ENCODE data around the gene KDM5C.

Gene KDM5C

DNA sequence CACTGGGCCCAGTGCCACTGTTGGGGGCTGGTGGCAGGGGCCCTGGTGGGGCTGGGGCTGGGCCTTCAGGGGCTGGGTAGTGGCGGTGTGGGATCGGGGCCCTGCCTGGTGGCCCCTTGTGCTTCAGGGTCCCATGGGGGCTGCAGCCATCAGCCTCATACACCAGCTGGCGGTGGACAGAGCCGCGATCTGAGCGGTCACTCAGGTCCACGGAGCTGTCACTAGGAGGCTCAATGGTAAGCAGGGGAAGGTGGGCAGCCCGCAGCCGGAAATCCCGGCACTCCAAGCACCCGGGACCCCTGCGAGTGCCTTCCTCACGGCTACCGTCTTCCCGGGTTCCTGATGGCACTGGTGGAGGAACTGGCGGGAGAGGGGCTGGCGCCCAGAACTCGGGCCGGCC lies 25.5 kb upstream of the KDM5C start:
- no peak for DNase-seq

DNA sequence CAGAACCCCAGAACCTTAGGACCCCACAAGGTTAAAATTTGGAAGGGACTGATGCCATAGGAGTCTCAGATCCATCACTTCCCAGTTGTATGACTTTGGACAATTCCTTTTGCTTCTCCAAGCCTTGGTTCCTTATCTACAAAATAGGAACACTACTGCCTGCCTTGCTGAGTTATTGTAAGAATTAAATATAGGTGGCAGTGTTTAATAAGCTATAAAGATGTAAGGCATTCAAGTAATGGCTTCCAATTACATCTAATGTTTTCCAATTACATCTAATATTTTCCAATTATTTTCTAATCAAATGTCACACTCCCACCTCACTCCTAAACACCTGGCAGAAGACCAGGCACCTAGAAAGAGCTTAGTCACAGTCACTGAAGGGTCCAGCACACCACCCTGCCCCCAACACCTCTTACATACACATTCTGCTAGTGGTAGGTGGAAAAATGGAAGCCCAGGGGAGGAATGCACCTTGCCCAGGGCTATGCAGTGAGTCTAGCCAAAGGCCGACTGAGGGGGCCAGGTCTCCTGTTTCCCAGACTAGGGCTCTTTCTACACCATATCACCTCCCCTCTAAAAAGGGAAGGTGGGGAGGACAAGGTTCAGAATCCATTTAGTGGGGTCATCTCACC lies 24.5 kb upstream of the KDM5C start:
- DNase-seq: no peak

DNA sequence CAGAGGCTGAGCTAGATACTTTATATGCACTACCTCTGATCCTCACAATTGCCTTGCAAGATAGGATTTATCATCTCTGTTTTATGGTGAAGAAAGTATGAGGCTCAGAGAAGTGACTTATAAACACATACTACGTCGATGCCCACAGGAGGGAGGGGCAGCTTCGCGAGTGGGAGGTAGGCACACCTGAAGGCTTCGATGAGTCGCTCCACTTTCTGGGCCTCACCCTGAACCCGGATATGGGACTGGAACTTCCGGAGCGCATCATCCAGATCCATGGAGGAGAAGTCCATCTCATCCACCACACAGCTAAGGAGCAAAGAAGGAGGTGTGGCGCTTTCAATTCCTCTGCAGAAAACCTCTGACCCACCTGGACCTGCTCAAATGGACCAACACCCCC lies 22.9 kb upstream of the KDM5C start:
- no peak for DNase-seq

DNA sequence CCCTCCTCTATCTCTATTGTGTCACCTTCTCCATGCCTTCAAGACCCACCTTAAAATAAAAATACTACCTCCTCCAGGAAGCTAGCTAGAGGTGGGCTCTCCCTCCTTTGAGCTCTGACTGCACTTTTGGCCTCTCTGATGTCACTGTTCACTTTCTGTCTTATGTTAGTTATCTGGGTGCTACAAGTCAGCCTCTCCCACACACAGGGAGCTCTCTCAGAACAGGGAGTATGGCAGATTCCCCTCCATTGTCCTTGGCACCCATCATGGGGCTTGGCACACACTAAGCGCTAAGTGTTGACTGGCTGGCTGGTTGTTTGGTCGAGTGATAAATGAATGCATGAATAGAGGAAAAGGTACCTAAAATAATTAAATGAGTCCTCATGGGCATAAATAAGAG lies 21.2 kb upstream of the KDM5C start:
- no peak for DNase-seq

DNA sequence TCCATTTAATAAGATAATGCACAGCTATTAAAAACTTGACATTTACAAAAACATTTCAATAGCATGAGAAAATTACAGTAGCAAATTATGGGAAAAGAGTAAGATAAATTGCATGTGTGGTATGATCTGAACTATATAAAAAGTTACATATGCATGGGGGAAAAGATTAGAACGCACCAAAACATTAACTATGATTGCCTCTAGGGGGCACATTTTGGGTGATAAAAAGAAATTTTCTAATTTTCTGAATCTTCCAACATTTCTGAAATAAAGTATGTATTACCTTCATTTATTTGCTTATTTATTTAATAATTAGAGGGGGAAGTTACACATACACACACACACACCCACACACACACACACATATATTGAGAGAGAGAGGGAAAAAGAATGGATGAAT lies 19.6 kb upstream of the KDM5C start:
- DNase-seq: no peak

DNA sequence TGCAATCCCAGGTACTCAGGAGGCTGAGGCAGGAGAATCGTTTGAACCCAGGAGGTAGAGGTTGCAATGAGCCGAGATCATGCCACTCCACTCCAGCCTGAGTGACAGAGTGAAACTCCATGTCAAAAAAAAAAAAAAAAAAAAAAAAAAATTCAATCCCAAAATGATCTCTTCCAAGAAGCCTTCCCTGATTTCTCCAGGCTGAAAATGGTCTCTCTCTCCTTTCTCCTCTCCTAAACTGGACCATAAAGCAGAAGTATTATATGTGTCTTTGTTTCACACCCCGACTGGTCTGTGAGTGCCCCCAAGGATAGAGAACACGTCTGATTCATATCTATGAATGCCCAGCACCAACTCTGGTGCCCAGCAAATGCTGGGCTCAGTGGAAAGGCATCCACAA lies 17.3 kb upstream of the KDM5C start:
- DNase-seq: no peak

DNA sequence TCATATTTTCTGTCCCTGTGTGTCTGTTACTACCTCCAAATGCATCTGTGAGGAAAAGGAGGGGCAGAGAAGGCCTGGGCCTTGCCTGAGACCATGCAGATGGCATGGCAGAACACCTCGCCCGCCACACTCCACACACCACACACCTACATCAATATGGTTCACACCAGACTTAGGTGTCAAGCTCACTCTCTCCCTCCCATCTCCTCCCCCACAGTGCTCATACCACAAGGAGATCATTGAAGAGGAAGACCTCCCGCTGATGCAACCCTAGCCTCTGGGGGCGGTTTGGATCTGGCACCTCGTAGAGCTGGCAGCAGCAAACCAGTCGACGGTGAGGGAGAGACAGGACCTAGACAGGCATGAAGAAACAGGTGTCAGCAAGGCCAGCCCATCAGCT lies 16.6 kb upstream of the KDM5C start:
- no peak for DNase-seq

DNA sequence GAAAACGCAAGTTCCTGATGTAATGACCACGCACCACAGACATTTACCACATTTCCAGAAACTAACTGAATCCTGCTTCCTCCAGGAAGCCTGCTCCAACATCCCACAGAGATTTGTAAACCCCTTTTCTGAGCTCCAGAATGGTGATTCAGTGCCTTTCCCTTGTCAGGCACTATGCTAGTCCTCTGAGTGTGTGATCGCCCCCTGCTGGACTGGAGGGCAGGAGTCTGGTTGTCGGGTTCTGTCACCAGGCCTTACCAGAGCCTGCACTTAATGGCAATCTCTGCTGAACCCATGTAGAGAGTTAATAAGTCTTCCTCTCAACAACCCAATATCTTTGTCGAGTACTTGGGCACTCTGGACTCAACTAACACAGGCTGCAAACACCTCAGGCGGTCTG lies 14.5 kb upstream of the KDM5C start:
- no peak for DNase-seq

DNA sequence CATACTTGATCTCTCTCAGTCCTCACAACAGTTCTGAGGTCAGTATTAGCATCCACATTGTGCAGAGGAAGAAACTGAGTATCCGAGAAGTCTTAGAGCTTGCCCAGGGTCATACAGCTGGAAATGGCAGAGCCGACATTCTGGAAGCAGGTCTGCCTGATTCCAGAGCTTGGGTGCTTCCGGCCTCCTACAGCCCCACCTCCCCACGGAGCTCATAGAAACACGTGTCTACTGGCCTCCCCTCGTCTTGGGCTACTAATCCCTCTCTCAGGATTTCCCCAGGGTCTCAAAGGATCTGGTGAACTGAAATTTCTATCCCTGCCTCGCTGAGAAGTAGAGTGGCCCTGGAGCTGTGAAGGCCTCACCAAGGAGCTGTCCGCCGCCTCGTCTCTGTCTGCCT lies 12.0 kb upstream of the KDM5C start:
- DNase-seq: no peak

DNA sequence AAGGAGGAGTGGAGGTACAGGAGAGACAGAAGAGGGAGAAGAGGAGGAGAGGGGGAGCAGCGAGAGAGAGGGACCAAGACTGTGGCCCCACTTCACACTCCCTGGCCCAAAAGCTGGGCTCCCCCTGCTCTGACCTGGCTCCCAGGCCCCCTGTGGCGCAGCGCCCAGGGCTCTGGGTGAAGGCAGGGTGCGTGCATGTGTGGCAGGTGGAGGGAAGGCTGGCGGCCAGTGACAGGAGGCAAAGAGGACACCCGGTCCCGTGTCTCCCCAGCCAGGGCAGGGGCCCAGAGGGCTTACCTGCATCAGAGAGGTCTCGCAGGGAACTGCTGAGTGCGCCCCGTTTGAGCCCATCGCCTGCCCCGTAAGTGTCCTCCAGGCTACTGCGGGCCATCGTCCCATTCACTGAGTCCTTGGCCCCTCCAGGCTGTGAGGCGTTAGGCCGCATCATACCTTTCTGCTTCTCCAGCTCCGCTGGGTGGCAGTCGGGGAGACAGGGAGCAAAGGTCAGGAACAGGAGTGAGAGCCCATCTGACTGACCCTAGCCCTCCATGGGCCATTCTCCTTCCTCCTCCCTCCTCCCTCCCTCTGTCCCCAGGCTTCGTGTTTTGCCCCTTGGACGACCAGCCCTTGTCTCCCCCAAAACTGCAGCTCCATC lies 11.1 kb upstream of the KDM5C start:
- DNase-seq: no peak

DNA sequence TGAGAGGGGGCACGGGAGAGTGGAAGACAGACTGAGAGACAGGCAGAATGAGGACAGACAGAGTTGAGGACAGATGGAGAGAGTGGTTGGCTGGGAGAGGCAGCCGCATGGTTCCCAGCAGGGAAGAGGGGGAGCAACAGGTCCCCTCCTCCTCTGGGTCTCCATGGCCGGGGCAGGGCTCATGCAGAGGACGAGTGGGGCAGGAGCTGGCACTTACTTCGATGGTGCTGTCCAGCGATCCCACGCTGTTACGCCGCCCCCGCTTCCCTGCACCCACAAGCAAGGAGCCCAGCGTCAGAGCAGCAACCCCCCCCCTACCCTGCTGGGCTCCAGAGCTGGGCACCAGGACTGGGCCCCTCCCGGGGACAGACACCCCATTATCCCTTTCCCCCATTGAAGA lies 10.6 kb upstream of the KDM5C start:
- DNase-seq: no peak

DNA sequence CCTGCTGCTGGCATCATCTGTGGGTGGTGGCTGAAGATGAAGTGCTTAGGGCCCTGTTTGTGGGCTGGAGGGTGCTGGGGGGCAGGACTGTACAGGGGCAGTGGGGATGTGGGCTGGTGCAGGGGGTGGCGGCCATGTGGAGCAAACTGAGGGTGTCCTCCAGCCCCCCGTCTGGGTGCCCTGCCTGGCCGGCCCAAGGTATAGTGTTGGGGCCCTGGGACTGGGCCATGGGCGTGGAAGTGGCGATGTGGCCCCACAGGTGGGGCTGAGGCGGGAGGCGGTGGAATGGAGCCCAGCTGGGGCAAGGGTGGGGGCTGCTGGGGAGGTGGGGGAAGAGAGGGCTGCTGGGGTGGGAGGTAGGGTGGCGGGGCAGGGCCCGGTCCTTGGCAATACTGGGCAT lies 9.5 kb upstream of the KDM5C start:
- DNase-seq: no peak

DNA sequence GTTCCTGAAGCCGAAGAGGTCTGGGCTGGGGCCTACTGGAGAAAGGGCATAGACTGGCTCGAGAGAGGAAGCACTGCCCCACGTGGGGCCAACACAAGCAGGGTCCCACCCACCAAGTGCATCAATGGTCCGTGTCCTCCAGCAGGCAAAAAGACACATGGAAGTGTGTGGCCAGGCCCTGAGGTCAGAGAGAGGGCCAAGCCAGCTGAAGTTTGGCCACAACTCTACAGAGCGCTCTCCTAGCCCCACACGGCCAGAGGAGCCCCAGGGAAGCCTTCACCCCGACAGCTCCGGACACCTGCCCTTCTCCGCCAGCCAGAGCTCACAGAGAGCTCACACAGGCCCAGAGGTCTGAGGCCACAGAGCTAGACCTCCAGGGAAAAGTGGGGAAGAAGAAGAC lies 8.5 kb upstream of the KDM5C start:
- DNase-seq: no peak

DNA sequence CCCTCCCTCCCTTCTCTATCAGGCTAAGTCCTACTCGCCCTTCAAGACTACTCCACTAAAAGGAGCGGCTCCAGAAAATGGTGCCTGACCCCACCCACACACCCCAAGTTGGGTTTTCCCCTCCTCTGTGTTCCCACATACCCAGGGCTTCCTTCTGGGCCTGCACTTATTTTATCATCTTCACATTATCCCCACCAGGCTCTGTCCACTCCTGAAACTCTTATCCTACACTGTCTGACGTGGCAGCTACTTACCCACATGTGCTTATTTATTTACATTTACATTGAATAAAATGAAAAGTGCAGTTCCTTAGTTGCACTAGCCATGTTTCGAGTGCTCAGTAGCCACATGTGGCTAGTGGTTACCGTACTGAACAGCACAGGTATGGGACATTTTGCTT lies 5.1 kb upstream of the KDM5C start:
- DNase-seq: no peak

DNA sequence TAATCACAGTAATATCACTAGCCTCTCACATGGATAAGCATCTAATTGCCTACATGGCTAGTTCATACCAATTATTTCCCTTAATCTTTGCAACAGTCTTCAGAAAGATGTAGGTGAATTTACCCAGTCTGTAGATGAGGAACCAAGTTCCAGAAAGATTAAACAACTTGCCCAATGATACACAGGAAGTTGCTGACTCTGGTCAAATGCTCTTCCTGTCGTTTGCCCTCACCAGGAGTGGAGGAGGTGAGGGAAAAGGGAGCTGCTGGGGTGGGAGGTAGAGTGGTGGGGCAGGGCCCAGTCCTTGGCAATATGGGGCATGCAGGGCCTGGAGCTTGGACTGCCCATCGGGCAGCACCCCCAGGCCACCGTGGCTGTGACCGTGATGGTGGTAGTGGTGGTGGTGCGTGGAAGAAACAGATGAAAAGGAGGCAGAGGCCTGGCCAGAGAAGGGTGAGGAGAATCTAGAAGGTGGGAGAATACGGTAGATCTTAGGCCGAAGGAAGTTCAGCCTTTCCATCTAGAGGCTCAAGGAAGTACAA lies 2.3 kb upstream of the KDM5C start:
- DNase-seq: no peak

DNA sequence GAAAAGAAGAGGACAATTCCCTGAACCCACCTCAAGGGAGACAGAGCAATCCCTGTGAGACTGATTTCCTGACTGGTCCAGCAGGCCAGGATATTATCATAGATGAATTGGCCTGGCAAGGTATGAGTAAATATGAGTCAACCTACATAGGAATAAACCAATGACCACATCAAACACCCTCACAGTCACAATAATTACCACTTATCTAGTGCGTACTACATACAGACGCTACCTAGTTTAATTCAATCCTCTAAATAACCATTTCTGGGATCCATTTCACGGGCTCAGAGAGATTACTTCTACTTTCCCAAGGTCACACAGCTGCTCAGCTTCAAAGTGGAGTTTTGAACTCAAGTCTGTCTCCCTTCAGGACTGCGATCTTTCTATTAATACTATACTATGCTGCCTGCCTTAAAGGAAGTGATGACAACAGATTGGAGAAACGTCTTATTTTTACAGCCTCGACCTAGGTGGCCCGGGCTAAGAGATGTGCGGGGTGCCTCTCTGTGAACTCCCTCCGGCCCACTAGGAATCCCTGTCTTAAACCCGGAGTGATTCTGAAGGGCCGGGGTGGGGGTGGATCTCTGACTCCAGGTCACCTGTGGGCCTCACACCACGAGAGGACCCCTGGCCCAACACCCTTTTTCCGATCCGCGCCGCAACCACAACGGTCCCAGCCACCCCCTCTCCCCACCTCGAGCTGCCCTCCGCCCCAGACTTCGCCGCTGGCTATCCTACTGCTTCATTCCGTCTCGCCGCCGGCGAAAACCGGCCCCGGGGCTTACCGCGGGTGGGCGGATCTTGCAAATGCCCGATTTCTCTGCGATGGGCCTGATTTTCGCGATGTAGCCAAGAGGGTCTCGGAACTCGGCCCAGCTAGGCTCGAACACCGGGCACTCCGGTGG lies 800 bp downstream of the KDM5C start:
- DNase-seq: no peak

DNA sequence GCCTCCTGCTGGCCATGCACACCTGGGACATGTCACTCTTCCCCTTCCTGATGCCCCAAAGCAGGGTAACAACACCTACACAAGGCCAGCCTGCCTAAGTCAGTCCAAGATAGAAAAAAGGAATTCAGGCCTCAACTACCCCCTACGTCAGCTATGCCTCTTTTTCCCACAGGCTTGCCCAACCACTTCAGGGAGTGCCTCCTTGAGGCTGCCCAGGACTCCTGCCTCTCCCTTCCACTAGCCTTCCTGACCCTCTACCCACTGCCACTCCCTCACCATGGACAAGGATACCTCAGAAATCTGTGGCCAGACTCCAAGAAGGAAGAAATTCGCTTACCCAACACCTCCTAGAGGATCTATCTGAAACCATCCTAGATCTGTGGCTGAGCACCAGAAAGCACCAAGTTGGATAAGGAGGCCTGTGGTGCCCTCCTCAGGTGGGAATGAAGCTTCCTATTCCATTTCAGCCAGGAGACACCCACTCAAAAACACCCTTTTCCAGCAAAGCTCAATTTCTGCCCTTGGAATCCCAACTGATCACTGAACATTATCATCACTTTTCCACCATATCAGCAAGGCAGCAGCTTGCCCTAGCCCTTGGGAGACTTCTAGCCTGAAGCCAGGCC lies 1.8 kb downstream of the KDM5C start:
- DNase-seq: no peak

DNA sequence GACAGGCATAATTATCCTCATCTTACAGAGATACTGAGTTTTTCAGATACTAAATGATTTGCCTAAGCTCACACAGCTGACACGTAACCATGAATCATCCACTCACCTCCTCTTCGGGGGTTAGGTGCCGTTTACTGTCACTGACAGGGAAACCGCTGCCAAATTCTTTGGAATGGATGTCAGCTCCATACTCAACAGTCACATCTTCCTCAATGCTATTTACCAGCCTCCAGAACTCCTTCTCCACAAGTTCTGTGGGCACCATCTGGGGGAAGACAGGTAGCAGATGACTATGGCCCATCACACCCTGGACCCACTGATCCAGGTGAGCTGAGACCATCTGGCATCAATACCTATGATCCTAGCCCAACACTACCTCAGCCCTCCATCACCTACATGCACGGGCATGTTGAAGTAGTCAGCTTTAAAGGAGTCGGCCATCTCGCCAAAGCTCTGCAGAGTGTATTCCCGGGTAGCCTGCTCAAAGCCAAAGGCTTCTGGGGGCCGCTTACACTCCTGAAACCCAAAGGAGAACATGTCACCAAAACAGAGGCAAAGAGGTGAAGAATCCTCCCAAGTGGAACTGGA lies 13.5 kb downstream of the KDM5C start:
- DNase-seq: no peak

DNA sequence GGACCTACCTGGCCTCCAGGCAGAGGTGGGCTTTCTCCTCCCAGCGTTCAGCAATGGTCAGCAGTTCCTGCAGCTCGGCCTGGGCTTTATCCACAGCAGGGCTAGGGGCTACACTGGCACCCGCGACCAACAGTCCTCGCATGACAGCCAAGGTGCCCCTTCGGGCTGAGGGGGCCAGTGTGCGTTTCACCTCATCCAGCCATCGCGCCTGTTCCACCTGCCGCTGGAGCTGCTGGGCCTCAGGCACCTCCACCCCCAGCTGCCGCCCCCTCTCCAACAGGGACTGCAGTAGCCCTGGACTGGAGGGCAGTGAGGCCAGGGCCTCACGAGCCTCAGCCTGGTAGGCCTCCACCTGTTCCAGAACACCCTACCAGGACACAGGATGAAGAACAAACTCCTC lies 28.3 kb downstream of the KDM5C start:
- DNase-seq: no peak

DNA sequence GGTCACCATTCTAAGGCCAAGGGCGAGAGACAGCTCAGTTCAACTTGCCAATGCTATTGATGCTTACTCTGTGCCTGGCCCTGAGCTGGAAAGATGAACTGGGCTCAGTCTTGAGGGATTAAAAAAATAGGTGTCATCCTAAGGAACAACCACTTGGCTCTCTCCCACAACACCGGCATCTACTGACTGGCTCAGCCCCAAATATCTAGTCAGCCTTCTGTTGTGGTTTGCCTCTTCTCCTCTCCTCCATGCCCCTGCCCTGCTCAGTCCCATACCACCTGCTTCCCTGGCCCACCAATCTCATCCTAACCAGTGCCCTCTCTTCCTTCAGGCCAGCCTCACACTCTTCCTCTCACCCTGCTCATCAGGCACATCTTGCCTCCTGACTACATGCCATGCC lies 29.6 kb downstream of the KDM5C start:
- DNase-seq: no peak

DNA sequence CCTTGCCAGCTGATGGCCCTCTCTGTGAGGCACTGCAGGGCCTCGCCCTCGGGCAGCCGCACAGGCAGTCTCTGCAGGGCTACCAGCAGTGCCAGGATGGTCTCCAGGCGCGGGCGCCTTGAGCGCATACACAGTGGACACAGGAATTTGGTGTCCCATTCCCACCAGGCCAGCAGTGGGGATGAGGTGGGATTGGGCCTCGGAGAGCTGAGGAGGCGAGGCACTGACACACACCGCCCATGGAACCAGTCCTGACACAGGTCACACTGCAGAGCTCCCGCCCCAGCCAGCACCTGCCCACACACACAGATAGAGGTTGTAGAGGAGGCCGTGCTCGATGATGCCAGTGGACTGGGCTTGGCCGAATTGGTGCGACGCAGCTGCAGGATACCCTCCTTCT lies 30.7 kb downstream of the KDM5C start:
- DNase-seq: no peak

DNA sequence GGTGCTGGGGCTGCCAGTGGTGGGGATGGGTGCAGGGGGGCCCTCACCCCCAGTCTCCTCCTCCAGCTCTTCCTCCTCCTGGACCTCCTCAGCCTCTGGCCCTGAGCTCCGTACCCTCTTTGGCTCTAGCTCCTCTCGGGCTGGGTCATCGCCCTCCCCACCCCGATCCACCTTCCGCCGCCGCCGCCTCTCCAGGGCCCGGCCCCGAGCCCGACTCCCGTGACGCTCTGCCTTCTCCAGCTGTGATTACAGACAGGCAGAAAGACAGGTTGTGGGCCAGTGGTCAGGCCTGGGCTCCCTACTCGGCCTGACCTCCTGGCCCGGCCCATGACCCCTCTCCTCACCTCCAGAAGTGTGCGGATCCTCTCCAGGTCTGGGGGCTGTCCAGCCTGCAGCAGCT lies 31.9 kb downstream of the KDM5C start:
- no peak for DNase-seq

DNA sequence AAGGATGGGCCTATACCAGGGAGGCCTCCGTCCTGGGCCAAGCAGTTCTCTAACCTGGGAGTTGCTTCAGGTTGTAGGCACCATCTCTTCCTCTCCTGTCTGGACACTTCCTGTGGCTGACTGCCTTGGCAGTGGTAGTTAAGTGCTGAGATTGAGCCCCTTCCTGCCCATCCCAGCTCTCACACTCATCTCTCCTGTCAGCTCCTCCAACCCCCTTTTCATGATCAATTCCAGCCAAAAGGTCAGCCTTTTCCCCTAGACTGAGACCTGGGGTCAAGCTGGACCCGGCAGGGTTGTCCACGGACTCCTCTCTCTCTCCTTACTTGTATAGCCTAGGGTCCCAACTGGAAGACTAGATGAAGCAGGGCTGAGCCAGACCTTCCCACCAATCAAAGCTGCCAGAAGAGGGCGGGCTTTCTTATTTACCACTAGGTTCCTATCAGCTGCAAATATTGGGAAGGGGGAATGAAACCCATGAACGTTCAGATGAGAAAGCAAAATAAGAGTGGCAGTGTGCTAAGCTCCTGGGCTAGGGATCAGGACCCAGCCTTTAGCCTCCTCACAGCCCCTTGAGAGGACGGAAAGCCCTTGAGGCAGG lies 34.5 kb downstream of the KDM5C start:
- no peak for DNase-seq

Measured in cerebellar nuclear complex (tissue), 1 donor.